GM18870 (cell line): Measurements from ENCODE around the gene DNM1.

Source experiments
- ATAC-seq: cut with Tn5 transposase; IDR thresholded peaks from one replicate; pipeline ENCODE4 v1.9.1; 2021; ENCODE audit warnings: moderate library complexity; ENCODE audit not compliant: unreplicated experiment

Gene DNM1

DNA sequence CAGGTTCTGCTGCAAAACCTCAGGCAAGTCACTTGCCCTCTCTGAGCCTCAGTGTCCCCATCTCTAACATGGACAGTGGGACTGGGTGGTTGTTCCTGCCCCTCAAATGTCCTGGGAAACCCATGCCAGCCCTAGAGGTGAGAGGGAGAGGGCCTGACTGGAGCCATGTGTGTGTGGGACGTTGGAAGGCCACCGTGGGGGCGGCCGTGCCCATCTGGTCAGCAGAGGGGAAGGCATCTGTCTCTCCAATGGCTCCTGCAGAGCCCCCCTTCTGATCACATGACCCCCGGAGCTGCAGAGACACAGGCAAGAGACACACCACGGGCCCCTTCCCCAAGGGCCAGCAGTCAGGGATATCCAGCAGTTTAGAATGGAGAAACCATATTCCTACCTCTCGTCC, 1.7 kb downstream of the DNM1 start:
- no peak for ATAC-seq

- no peak for ATAC-seq
These were observed 2.2 kb downstream of the DNM1 start for GRCh38 chr9:128205296-128205944.

- ATAC-seq = no peak
These were observed 3.3 kb downstream of the DNM1 start for GRCh38 chr9:128206484-128206883.

- no peak for ATAC-seq
These were observed 4.0 kb downstream of the DNM1 start for GRCh38 chr9:128206916-128207910.

- no peak for ATAC-seq
These were observed 5.2 kb downstream of the DNM1 start for GRCh38 chr9:128208386-128208785.

DNA sequence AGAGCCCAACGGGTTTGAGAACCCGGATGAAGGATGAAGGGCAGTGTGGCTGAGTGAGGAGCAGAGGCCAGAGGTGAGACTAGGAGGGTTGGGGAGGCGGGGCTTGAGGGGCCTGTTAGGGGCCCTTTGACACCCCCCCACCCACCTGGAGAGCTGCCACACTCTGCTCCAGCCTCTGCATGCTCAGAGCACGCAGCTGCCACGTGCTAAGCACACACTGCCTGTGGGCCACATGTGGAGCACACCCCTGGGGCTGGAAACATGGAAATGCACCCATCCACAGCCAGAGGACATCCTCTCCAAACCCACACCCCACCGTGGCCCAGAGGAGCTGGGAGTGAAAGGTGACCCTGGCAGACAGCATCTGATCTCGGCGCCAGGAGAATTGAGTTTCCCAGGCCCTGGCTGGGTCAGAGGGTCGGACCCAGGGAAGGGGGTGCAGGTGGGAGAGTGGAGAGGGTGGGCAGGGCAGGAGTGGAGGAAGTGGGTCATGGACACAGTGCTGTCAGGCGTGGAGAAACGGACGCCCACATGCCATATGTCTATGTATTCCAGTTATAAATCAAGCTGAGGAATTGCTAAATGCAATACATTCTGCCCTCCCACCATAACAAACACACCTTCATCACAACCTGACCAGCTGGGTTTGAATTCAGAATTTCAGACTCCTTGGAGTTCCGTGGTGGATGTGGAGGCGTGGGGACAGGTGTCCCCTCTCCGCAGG, 5.9 kb downstream of the DNM1 start:
- no peak for ATAC-seq

- ATAC-seq = no peak
These were observed 8.2 kb downstream of the DNM1 start for GRCh38 chr9:128211186-128211980.

- no peak for ATAC-seq
These were observed 8.8 kb downstream of the DNM1 start for GRCh38 chr9:128211981-128212281.

- ATAC-seq = no peak
These were observed 10.7 kb downstream of the DNM1 start for GRCh38 chr9:128213746-128214497.

DNA sequence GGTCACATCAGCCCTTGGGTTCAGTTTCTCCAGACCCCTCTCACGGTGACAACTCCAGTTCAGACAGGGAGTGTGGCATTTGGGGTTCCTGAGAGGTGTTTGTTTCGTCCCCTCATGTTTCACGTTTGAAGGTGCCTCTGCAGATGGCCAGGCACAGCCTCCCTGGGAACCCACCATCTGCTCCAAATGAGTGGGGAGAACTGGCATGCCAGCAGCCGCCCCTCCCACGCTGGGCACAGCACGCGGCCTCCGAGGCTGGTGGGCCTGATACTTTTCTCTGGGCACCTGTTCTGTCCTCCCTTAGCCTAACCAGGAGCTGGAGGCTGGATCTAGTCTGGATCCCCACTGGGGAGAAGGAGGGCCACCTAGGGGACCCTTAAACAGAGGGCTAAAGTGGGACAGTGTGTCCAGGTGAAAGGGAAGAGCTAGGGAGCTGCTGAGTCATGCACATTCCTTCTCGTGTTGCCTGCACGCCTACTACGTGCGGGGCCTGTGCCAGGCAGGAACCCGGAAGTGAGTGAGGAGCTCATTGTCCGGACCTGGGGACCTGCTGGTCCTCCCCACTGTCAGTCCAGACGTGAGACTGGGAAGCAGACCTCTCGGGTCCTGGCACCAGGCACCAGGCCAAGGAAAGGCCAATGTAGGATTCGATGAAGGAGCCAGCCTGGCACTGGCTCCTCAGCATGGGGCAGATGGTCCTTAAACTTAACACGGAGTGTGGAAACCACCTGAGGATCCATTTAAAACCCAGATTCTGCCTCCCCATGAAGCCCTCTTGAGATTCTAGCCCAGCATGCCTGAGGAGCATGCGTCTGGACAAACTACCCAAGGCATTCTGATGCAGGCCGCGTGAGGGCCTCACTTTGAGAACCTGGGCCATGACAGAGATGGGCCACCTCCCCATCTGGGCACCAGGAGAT, 11.7 kb downstream of the DNM1 start:
- ATAC-seq = no peak

- no peak for ATAC-seq
These were observed 12.6 kb downstream of the DNM1 start for GRCh38 chr9:128215491-128216409.

DNA sequence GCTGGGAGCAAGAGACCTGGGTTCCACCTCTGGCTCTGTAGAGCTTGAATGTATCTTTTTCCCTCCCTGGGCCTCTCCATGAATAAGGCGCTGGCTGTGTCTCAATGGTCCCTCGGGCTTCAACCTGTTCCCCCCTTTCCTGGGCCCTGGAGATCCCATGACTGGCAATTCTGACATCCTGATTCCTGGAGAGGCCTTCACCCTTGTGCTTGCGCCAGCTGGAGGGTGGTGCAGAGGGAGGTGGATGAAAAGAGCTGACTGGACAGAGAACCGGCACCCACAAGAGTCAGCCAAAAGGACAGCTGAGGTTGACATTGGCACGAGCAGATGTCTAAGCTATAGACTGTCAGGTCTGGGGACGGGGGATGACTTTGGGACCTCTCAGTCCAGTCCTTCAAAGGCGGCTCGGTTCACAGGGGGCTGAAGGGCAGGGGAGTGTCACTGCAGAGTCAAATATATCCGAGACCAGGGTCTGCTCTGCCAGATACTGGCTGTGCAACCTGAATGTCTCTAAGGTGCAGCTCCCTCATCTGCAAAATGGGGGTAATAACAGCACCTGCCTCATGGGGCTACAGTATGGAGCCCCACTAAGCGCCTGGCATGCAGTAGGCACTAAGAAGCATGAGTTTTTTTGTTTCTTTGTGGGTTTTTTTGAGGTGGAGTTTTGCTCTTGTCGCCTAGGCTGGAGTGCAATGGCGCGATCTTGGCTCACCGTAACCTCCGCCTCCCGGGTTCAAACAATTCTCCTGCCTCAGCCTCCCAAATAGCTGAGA, 13.8 kb downstream of the DNM1 start:
- no peak for ATAC-seq

DNA sequence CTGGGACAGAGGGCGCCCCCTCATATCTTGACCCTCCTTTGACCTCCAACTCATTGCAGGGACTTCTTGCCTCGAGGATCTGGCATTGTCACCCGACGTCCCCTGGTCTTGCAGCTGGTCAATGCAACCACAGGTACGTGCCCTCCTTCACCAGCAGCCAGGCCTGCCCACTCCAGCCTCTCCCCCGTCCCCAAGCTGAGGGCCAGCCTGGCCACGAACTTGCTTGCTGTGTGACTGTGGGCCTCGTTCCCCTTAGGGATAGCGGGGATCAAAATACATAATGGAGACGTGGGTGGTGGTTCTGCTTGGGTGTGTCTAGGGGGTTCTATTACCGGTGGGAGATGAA, 15.0 kb downstream of the DNM1 start:
- no peak for ATAC-seq

DNA sequence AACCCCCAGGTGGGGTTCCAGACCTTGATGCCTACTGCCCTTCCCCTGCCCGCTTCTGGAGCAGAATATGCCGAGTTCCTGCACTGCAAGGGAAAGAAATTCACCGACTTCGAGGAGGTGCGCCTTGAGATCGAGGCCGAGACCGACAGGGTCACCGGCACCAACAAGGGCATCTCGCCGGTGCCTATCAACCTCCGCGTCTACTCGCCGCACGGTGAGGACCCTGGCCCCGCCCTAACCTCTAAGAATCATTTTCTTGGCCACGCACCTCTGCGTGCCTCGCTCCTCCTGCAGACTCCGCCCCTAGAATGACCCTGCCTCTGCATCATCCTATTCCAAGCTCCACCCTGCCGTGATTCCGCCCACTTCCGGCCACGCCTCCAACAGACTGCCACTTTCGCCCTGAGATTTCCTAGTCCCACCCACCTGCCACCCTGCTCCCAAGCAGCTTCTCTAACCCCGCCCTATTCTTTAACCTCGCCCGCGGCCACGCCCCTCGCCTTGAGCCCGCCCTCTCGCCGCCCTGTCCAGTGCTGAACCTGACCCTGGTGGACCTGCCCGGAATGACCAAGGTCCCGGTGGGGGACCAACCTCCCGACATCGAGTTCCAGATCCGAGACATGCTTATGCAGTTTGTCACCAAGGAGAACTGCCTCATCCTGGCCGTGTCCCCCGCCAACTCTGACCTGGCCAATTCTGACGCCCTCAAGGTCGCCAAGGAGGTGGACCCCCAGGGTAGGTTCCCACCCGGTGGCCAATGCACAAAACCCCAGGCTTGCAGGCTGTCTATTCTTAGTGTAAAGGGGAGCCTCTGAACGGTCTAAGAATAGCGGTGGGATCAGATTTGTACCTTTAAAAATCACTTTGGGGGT, 15.6 kb downstream of the DNM1 start:
- peak; percentile 92 for ATAC-seq

GRCh38 chr9:128219831-128220230, 16.7 kb downstream of the DNM1 start:
- ATAC-seq = no peak

DNA sequence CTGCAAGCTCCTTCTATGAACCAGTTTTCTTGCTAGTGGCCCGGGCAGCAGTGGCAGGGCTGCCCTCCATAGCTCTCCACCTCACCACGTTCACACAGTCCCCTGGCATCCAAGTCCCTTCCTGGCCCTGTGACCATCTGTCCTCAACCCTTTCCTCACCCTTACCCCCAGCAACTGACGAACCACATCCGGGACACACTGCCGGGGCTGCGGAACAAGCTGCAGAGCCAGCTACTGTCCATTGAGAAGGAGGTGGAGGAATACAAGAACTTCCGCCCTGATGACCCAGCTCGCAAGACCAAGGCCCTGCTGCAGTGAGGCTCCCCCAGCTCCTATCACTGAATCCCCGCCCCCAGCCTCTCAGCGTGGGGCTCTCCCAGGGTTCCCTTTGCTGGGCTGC, 18.8 kb downstream of the DNM1 start:
- ATAC-seq = no peak
